ENCODE data around the gene DYNLT5. TPM values are rescaled to one million over a fixed set of nuclear protein-coding genes. Genes with fewer than 3 reads are reported as not detected.

Gene DYNLT5
- total and polyA plus RNA-seq, 4 donors: 0.55 to 3.1 (median 1.5) TPM

GRCh38 chr1:66760506-66760905 is 8.2 kb downstream of the DYNLT5 start:
- no peak for DNase-seq (ENCODE audit: low spot score)
- 93% methylated on average over 1 of the region's 1 CpG for WGBS
- no peaks in the 10 kb centered on the region for H3K9me3 ChIP-seq (ENCODE audit: control insufficient read depth in 4 of 4, low read length in 3 of 4)
- H3K9ac ChIP-seq (ENCODE audit: low read depth in 1 of 2, low read length in 2 of 2): no peak overlapping the region
- TF ChIP-seq HNF4A (conservative IDR thresholded peaks at IDR 0.05): no peak
- no peak for TF ChIP-seq FOXA1 (IDR thresholded peaks at IDR 0.05)
- no peak for TF ChIP-seq SP1 (IDR thresholded peaks at IDR 0.05)
- no peak for TF ChIP-seq NR2F2 (IDR thresholded peaks at IDR 0.05)
- no peak for TF ChIP-seq GABPA (IDR thresholded peaks at IDR 0.05 in 1 of 2, conservative IDR thresholded peaks at IDR 0.05 in 1 of 2)
- TF ChIP-seq, protein P1, sequence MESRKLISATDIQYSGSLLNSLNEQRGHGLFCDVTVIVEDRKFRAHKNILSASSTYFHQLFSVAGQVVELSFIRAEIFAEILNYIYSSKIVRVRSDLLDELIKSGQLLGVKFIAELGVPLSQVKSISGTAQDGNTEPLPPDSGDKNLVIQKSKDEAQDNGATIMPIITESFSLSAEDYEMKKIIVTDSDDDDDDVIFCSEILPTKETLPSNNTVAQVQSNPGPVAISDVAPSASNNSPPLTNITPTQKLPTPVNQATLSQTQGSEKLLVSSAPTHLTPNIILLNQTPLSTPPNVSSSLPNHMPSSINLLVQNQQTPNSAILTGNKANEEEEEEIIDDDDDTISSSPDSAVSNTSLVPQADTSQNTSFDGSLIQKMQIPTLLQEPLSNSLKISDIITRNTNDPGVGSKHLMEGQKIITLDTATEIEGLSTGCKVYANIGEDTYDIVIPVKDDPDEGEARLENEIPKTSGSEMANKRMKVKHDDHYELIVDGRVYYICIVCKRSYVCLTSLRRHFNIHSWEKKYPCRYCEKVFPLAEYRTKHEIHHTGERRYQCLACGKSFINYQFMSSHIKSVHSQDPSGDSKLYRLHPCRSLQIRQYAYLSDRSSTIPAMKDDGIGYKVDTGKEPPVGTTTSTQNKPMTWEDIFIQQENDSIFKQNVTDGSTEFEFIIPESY (IDR thresholded peaks at IDR 0.05): no peak
- no peak for TF ChIP-seq HNF4G (IDR thresholded peaks at IDR 0.05)
- TF ChIP-seq, protein P2, sequence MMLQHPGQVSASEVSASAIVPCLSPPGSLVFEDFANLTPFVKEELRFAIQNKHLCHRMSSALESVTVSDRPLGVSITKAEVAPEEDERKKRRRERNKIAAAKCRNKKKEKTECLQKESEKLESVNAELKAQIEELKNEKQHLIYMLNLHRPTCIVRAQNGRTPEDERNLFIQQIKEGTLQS (IDR thresholded peaks at IDR 0.05): no peak
- no peak for TF ChIP-seq EGR1 (IDR thresholded peaks at IDR 0.05; ENCODE audit: low read depth in 2 of 2)
- no peak for TF ChIP-seq RXRA (IDR thresholded peaks at IDR 0.05)
- TF ChIP-seq CTCF (IDR thresholded peaks at IDR 0.05; ENCODE audit: low read depth, low read length, missing input control): no peak
- TF ChIP-seq, protein P3, sequence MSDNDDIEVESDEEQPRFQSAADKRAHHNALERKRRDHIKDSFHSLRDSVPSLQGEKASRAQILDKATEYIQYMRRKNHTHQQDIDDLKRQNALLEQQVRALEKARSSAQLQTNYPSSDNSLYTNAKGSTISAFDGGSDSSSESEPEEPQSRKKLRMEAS (IDR thresholded peaks at IDR 0.05): no peak
- no peak for TF ChIP-seq FOXA2 (IDR thresholded peaks at IDR 0.05)
- no peak for TF ChIP-seq REST (IDR thresholded peaks at IDR 0.05)
- no peak for TF ChIP-seq JUND (IDR thresholded peaks at IDR 0.05)
- no peak for TF ChIP-seq YY1 (IDR thresholded peaks at IDR 0.05)
- no peak for TF ChIP-seq TAF1 (conservative IDR thresholded peaks at IDR 0.05)
- no peak overlapping the region for H3K27ac ChIP-seq (ENCODE audit: low read depth in 1 of 2, low read length in 2 of 2)
- peaks cover 0 to 3% (median 0%) of the 10 kb centered on the region in 4 donors for H3K4me1 ChIP-seq (ENCODE audit: control insufficient read depth in 4 of 4, insufficient read depth in 4 of 4, low read length in 3 of 4)
- no peak overlapping the region for H3K4me3 ChIP-seq (ENCODE audit: low read depth in 1 of 3, low read length in 3 of 3)
- H3K36me3 ChIP-seq (ENCODE audit: control insufficient read depth in 4 of 4, insufficient read depth in 3 of 4, low read depth in 1 of 4, low read length in 3 of 4): no peaks in the 10 kb centered on the region
- H3K27me3 ChIP-seq (ENCODE audit: control insufficient read depth in 4 of 4, insufficient read depth in 4 of 4, low read length in 3 of 4): no peaks in the 10 kb centered on the region

GRCh38 chr1:66761221-66761620 is 9.0 kb downstream of the DYNLT5 start:
- Histone ChIP-seq H3K27ac (ENCODE audit: low read depth in 1 of 2, low read length in 2 of 2) (no peak overlapping the region), H3K4me1 (ENCODE audit: control insufficient read depth in 4 of 4, insufficient read depth in 4 of 4, low read length in 3 of 4) (peaks cover 0 to 2% (median 0%) of the 10 kb centered on the region in 4 donors), H3K9me3 (ENCODE audit: control insufficient read depth in 4 of 4, low read length in 3 of 4) (no peaks in the 10 kb centered on the region), H3K27me3 (ENCODE audit: control insufficient read depth in 4 of 4, insufficient read depth in 4 of 4, low read length in 3 of 4) (no peaks in the 10 kb centered on the region), H3K4me3 (ENCODE audit: low read depth in 1 of 3, low read length in 3 of 3) (no peak overlapping the region), H3K9ac (ENCODE audit: low read depth in 1 of 2, low read length in 2 of 2) (no peak overlapping the region), H3K36me3 (ENCODE audit: control insufficient read depth in 4 of 4, insufficient read depth in 3 of 4, low read depth in 1 of 4, low read length in 3 of 4) (no peaks in the 10 kb centered on the region)
- 84% methylated on average over 2 of the region's 2 CpGs for WGBS
- no peak for DNase-seq (ENCODE audit: low spot score)
- no peak for TF ChIP-seq HNF4A (conservative IDR thresholded peaks at IDR 0.05)
- no peak for TF ChIP-seq EGR1 (IDR thresholded peaks at IDR 0.05; ENCODE audit: low read depth in 2 of 2)
- TF ChIP-seq RAD21 (IDR thresholded peaks at IDR 0.05): no peak
- no peak for TF ChIP-seq REST (IDR thresholded peaks at IDR 0.05)
- TF ChIP-seq NR2F2 (IDR thresholded peaks at IDR 0.05): no peak
- TF ChIP-seq, protein P1 (IDR thresholded peaks at IDR 0.05): no peak
- TF ChIP-seq, protein P2 (IDR thresholded peaks at IDR 0.05): no peak

Data from liver (tissue), 9 donors.